NCI-H2081 treated with DMSO at 0.1 percent for 48 hours (cell line): ENCODE measurements around the gene RBM19.
"Not testable (repeated sequence)": the region's sequence is repeated elsewhere in the genome, so short reads cannot be mapped to it uniquely, and the experiment has no call there.

Experiments used
- DNase-seq: peaks from one replicate; lab custom pipeline; 2025; lab: John Stamatoyannopoulos, UW

The RBM19 gene

DNA sequence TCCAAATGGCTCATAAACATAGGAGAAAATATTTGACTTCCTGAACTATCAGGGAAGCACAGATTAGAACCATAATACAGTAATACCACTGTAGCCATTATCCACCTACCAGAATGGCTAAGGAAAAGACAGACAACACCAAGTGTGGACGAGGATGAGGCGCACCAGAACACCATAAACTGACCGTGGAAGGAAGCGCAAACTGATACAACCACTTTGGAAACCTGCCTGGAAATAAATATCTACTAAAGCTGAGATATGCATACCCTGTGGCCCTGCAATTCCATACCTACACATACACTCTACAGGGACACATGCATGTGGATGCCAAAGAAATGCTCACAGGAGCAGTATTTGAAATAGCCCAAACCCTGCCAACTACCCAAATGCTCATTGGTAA is 60.3 kb downstream of the RBM19 start:
- no peak for DNase-seq

DNA sequence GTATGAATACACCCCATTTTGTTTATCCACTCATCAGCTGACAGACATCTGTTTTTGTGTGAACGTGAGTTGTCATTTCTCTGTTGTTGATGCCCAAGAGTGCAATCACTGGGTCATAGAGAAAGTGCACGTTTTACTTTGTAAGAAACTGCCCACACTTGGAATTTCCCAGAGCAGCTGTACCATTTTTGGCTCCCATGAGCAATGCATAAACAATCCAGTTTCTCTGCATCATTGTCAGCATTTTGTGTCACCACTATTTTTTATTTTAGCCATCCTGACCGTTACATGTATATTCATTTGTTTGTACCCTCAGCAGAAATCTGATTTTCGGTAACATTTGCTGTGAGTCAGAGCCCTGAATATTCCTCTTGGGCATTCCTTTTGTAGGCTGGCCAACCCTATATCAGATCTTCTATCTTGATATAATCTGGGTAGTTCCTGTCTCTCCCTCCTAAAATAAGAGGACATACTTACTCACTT is 62.7 kb downstream of the RBM19 start:
- no peak for DNase-seq

DNA sequence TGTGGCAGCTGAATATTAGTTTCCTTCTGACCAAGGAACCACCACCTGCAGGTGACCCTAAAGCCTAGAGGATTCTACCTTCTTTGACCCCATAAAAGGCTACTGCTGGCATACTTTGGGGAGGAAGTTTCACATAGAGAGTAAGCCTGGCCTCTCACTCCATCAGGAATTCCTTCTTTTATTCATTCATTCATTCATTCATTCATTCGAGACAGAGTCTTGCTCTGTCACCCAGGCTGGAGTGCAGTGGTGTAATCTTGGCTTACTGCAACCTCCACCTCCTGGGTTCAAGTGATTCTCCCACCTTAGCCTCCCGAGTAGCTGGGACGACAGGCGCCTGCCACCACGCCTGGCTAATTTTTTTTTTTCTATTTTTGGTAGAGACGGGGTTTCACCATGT is 64.8 kb downstream of the RBM19 start:
- not testable (repeated sequence) for DNase-seq

GRCh38 chr12:113900716-113901115 is 65.4 kb downstream of the RBM19 start:
- DNase-seq: no peak

DNA sequence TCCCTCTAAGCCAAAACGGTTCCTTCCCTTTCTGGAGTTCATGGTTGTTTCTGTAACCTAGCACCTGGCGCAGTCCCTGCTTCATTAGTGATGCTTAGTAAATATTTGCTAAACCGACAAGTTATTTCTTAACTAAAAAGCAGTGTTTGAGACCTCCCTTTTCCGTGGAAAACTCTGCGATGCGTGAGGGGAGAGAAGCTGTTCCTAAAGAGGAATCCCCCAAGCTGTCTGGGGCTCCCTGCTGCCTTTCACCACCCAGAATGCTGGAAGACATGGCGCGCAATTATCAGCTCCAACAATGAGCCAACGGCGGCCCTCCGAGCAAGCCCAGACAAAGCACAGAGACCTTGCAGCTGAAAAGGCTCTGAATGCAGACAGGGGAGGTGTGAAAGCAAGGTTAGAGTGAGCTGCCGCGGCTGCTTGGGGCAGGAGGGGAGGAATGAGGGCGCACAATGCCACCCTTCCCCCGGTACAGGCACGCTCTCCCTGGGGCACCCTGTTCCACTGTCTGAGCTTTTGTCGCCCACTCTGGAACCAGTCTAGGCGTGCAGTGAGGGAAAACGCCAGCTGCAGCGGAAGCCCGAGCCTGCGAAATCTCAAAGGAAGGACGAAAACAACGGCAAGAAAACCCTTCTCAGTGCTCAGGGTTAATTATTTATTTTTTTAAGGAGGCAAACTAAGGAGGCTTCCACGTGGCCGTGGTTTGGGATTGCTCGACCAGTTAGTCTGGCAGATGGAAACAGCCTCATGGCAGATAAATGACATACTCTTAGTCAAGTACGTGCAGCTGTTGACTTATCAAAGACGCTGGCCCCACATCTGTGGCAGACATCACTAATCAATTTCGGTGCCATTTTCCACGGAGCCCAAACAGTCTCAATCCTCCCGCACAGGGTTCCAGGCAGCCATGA is 66.3 kb downstream of the RBM19 start:
- DNase-seq: peak; percentile 7

DNA sequence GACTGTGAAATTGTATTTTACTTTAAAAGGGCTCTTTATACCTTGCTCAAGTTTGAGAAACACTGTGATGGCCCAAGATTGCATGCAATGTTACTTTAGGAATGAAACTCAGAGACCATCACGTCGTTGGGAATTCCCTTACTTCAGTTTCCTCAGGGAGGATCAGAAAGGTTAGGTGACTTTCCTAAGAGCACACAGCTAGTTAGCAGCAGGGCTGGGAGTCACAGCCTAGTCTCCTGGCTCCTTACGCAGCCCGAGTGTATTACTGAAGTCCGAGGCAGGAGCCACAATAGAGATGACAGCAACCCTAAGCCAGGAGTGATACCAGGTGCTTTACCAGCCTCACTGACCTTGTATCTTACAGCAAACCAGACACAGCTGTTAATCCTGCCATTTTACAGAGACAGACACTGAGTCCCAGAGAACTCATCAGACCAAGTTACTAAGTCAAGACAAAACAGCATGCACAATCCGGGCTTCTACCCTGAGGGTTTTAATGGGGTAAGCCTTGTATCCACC is 67.0 kb downstream of the RBM19 start:
- DNase-seq: peak; percentile 19

DNA sequence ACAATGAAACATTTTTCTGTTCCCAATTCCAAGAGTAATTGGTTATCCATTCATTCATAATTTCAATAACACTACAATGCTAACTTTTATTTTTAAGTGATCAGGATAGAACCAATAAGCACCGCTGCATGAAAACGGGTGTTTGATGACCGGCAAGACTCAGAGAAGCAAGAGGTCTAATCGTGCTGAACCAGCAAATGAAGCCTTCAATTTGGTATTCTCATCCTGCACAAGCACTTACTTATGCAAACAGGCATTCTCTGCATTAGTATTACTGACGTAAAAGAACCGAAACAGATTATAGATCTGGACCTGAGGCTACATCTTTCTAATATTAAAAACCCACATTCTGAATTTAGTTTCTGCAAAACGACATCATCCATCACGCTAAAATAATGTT is 67.7 kb downstream of the RBM19 start:
- no peak for DNase-seq

- no peak for DNase-seq
Observed at GRCh38 chr12:113897406-113897805, 68.7 kb downstream of the RBM19 start.

DNA sequence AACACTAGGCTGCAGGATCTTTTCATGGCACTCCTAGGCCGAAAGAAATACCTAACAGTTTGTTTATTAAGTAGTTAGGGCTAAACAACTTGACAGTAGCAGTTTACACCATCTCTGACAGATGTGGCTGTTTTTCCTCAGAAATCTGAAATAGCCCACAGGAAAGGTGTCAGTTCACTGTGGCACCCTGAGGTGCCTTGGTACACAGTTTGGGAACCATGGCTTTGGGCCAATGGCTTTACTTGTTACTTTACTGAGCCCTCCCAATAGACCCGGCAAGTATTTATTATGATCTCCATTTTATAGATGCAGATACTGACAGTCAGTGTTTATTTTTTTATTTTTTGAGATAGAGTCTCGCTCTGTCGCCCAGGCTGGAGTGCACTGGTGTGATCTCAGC is 69.3 kb downstream of the RBM19 start:
- no peak for DNase-seq

GRCh38 chr12:113896194-113896593 is 69.9 kb downstream of the RBM19 start:
- no peak for DNase-seq

DNA sequence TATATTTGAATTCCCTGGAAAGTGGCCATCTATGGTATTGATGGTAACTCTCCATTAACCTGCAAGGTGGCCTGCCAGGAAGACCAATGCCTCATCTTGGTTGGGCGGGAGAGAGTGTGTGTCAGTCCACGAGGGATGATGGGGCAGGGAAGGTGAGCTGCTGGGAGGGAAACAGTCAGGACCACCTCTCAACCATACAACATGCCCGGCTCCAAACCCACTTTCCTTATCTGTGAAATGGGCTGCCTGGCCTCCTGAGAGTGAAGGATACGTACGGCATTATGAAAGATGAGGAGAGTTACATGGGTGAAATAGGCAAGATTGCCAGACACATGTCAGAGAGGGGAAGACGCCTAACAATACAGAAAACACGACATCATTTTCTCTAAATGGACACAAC is 70.9 kb downstream of the RBM19 start:
- no peak for DNase-seq

DNA sequence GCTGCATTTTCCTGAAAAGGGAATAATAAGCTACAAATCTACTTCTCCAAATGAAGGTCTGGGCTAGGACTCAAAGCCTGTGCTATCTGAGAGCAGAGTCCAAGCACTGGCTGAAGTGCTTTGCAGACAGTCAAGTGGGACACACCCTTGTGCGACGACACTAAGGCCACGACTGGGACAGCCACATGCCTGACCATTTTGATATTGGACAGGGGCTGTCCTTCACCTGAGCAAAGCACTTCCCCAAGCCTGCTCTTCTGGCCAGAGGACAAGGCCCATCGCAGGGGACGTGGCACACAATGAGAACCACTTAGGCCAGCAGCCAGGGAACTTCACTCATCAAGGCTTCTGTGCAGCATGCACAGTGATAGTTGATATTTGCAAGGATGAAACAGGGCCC is 71.4 kb downstream of the RBM19 start:
- no peak for DNase-seq

DNA sequence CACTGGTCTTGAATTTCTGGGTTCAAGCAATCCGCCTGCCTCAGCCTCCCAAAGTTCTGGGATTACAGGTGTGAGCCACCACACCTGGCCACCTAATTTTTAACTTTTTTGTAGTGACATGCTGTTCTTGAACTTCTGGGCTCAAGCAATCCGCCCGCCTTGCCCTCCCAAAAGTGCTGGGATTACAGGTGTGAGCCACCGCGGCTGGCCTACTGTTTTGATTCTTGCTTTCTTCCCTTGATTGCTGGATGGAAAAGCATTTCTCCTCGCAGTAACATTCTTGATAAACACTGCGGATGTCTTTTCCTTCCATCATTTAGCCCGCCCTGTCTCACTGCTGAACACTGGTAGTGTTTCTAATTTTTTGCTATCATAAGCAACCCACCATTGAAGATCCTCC is 72.9 kb downstream of the RBM19 start:
- no peak for DNase-seq

DNA sequence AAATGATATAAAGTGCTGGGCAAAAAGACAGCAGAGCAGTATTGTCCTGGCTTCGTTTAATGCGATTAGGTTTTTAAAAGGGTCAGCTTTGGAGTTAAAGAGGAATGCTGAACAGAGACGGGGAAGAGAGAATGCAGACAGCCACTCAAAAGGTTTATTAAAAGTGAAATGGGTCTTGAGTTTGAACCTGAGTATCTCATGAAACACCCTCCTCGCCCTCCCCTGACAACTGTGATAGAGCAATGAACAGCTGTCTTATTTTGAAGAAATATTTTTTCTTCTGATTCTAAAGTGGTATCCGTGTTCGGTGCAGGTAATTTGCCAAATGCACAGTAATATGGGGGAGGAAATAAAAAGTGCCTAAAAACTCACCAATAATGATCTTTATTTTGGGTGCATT is 73.6 kb downstream of the RBM19 start:
- no peak for DNase-seq

DNA sequence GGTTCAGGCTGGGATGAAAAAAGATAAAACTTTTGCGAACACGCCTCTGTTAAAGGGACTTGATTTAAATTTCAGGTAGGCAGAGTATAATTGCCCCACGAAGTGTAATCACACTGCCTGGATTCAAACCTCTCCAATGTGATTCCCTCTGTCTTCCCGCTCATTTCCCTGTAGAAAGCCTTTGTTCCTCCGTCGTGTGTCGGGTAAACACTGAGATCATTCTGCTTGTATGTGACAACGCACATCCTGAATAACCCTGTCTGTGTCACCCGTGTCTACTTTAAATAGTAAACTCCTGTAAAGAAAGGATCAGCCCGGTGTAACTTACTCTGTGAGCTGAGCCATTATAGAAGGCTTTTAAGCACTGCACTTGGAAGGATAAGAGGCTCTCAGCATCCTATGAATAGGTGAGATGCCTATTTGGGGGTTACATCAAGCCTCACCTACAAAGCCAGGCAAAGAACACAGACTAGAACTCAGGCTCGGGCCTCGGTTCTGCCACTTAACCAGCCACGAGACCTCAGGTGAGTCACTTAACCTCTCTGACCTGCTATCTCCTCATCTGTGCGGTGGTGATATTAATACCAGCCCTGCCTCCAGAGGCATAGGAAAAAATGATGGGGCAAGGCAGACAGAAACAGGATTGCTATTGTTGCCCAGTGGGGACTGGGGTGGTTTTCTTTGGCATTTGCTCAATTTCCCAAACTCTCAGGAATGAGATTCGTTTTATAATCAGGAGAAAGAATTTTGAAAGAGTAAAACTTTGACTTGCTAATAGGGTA is 74.2 kb downstream of the RBM19 start:
- no peak for DNase-seq

GRCh38 chr12:113891167-113891692 is 74.9 kb downstream of the RBM19 start:
- no peak for DNase-seq

DNA sequence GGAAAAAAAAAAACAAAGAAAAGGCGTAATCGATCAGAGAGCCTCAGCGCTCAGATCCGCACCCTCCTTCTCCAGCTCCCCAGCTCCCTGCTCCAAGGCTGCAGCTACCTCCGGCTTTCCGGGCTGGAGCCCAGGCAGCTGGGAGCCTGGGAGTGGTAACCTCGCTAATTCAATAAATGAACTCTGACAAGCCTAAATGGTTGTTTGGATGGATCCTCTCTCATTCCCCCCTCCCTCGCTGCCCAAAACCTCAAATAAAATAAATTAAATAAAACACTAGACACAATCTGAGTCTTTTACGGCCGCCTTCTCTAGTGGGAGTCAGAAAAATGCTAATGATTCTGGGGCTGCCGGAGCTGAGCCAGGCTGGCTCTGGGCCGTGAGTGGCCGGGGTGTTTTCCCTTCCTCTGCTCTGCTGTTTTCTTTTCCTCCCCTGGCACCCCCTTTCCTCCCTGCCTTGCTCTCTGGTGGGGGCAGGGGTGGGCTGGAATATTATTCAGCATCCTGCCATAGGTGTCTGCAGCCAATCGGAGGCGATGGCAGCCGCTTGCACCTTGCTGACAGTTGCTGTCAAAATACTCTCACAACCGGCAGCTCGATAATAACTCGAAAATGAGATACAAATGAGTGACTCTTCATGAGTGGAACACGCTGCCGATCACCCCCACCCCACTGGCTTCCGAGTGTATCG is 76.1 kb downstream of the RBM19 start:
- DNase-seq: no peak

GRCh38 chr12:113889076-113889475 is 77.0 kb downstream of the RBM19 start:
- DNase-seq: no peak

- no peak for DNase-seq
Observed at GRCh38 chr12:113888435-113888834, 77.7 kb downstream of the RBM19 start.

DNA sequence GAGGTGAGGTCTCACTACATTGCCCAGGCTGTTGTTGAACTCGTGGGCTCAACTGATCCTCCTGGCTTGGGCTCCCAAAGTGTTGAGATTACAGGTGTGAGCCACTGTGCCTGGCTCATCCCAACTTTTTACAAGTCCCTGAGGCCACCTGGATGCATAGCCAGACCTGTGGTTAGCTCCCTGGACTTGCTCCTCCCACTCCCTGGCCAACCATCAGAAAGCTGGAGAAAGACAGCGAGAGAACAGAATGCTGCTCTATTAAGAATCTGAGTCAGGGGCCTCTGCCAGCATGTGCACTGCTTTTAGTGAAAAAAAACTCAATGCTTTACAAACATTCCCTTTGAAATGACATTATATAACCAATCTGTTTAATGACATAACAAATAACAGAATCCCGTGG is 78.2 kb downstream of the RBM19 start:
- no peak for DNase-seq

DNA sequence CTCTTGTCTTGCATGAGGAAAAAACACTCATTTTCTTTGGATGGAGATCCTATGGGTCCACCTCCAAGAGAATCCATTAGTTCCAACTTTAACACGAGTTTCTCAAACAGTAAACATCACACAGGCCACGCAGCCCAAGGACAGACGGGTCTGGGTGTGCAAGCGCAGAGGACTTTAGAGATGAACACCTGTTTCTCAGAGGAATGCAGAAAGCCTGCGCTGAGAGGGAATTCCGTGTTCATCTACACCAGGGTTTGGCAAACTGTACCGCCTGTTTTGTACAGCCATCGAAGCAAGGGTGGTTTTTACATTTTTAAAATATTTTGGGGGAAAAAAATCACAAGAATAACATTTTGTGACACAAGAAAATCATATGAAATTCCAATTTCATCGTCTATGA is 79.4 kb downstream of the RBM19 start:
- DNase-seq: no peak

GRCh38 chr12:113884392-113884791 is 81.7 kb downstream of the RBM19 start:
- no peak for DNase-seq
